ENCODE measurements around the gene PRKD1. TPM values are rescaled to one million over a fixed set of nuclear protein-coding genes. Genes with fewer than 3 reads are reported as not detected.
"Not testable (repeated sequence)": the region's sequence is repeated elsewhere in the genome, so short reads cannot be mapped to it uniquely, and the experiment has no call there.

PRKD1 gene
- total RNA-seq, 1 experiment from 2014 or later: 0.36 TPM

DNA sequence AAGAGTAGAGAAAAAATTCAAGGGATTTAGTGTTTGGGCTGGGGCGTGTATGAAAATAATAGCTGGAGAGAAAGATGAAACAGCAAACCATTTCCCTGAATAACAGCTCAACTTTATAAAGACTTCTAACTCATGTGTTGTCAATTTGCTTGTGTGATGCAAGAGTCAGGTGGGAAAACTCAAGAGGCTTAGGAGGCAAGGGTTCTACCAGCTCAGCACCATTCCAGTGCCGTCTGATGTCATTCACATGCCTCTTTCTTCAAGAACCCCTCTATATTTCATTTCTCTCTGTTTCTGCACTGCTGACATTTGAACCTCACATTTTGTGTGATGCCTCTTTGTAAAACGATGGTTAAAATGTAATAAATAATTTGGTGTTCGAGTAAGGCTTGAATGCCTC lies 192.2 kb downstream of the PRKD1 start:
- H3K27me3 Mint-ChIP-seq (ENCODE audit: insufficient read depth, unreplicated experiment): no peaks in the 10 kb centered on the region

DNA sequence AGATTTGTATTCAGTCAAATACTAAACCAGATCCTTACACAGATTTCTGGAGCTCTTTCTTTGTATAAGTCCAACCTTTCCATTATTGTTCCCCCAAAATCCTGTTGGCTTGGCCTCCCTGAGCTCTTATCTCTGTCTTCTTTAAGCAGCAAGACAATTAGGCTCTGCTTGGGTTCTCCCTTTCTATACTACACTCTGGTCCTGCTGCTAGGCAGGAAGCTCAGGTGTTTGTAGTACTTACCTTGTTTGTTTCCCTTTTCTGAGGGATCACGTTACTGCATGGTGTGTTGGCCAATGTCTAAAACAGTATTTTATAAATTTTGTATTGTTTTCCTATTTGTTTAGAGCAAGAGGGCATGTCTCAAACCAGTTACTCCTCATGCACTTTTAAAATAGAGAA lies 192.9 kb downstream of the PRKD1 start:
- Histone ChIP-seq H3K36me3 (ENCODE audit: control insufficient read depth, insufficient read depth, low read length) (no peaks in the 10 kb centered on the region), H3K4me3 (ENCODE audit: low read depth, low read length) (no peak overlapping the region), H3K4me1 (no peaks in the 10 kb centered on the region), H3K27me3 (replicated peaks; ENCODE audit: control insufficient read depth, insufficient read depth, low read length) (no peaks in the 10 kb centered on the region), H3K9me3 (no peaks in the 10 kb centered on the region)
- no peaks in the 10 kb centered on the region for H3K36me3 Mint-ChIP-seq (ENCODE audit: insufficient read depth, unreplicated experiment)
- H3K27me3 Mint-ChIP-seq (ENCODE audit: insufficient read depth, unreplicated experiment): no peaks in the 10 kb centered on the region
- no peak overlapping the region for H3K4me3 Mint-ChIP-seq (ENCODE audit: unreplicated experiment)
- ChIA-PET CTCF (no interaction called here), POLR2A (no interaction called here)
- TF ChIP-seq, protein P1, sequence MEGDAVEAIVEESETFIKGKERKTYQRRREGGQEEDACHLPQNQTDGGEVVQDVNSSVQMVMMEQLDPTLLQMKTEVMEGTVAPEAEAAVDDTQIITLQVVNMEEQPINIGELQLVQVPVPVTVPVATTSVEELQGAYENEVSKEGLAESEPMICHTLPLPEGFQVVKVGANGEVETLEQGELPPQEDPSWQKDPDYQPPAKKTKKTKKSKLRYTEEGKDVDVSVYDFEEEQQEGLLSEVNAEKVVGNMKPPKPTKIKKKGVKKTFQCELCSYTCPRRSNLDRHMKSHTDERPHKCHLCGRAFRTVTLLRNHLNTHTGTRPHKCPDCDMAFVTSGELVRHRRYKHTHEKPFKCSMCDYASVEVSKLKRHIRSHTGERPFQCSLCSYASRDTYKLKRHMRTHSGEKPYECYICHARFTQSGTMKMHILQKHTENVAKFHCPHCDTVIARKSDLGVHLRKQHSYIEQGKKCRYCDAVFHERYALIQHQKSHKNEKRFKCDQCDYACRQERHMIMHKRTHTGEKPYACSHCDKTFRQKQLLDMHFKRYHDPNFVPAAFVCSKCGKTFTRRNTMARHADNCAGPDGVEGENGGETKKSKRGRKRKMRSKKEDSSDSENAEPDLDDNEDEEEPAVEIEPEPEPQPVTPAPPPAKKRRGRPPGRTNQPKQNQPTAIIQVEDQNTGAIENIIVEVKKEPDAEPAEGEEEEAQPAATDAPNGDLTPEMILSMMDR (IDR thresholded peaks at IDR 0.05; ENCODE audit: insufficient read depth in 1 of 2, low read depth in 1 of 2, low read length in 1 of 2, severe bottlenecking in 1 of 2, unreplicated experiment in 1 of 2): no peak
- no peaks in the 10 kb centered on the region for H3K9me3 Mint-ChIP-seq (ENCODE audit: unreplicated experiment)
- no peak for DNase-seq
- intact Hi-C loops (cut with micrococcal nuclease; ENCODE audit: unreplicated experiment): no loop called here
- H3K4me1 Mint-ChIP-seq (ENCODE audit: low read depth, unreplicated experiment): no peaks in the 10 kb centered on the region
- H3K27ac Mint-ChIP-seq (ENCODE audit: unreplicated experiment): no peak overlapping the region
- no TSS peak for BruUV-seq (replicated peaks)

More for the DNA sequence above, 192.2 kb downstream of the PRKD1 start:
- no peak for DNase-seq
- Histone ChIP-seq H3K36me3 (ENCODE audit: control insufficient read depth, insufficient read depth, low read length) (no peaks in the 10 kb centered on the region), H3K9me3 (no peaks in the 10 kb centered on the region), H3K4me3 (ENCODE audit: low read depth, low read length) (no peak overlapping the region), H3K27me3 (replicated peaks; ENCODE audit: control insufficient read depth, insufficient read depth, low read length) (no peaks in the 10 kb centered on the region), H3K4me1 (no peaks in the 10 kb centered on the region)
- POLR2A ChIA-PET: no interaction called here
- TF ChIP-seq, protein P1 (IDR thresholded peaks at IDR 0.05; ENCODE audit: insufficient read depth in 1 of 2, low read depth in 1 of 2, low read length in 1 of 2, severe bottlenecking in 1 of 2, unreplicated experiment in 1 of 2): no peak
- Mint-ChIP-seq H3K27ac (ENCODE audit: unreplicated experiment) (no peak overlapping the region), H3K4me1 (ENCODE audit: low read depth, unreplicated experiment) (no peaks in the 10 kb centered on the region), H3K36me3 (ENCODE audit: insufficient read depth, unreplicated experiment) (no peaks in the 10 kb centered on the region), H3K9me3 (ENCODE audit: unreplicated experiment) (no peaks in the 10 kb centered on the region), H3K4me3 (ENCODE audit: unreplicated experiment) (no peak overlapping the region)
- intact Hi-C loops (cut with micrococcal nuclease; ENCODE audit: unreplicated experiment): no loop called here
- no TSS peak for BruUV-seq (replicated peaks)
- CTCF ChIA-PET: no interaction called here

DNA sequence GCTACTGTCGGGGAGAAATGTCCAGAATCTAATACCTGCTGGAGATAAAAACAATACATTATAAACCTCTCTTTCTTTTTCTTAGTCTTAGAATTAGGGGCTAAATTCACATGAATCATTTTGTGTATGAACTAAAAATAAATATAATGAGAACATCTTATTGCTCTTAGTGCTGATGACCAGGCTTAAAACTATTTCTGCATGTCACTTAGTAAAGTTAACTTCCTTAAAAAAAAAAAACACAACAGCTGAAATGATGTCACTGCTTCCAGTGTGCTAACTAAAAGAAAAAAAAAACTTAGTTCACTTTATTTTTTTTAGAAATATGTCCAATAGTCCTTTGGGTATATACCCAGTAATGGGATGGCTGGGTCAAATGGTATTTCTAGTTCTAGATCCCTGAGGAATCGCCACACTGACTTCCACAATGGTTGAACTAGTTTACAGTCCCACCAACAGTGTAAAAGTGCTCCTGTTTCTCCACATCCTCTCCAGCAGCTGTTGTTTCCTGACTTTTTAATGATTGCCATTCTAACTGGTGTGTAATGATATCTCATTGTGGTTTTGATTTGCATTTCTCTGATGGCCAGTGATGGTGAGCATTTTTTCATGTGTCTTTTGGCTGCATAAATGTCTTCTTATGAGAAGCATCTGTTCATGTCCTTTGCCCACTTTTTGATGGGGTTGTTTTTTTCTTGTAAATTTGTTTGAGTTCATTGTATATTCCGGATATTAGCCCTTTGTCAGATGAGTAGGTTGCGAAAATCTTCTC lies 200.9 kb downstream of the PRKD1 start:
- H3K9me3 Mint-ChIP-seq (ENCODE audit: unreplicated experiment); H3K4me3 ChIP-seq (ENCODE audit: low read depth, low read length); DNase-seq; BruUV-seq (replicated peaks); CTCF ChIA-PET; H3K4me1 ChIP-seq; H3K27ac Mint-ChIP-seq (ENCODE audit: unreplicated experiment); H3K27me3 Mint-ChIP-seq (ENCODE audit: insufficient read depth, unreplicated experiment); H3K4me3 Mint-ChIP-seq (ENCODE audit: unreplicated experiment); H3K27me3 ChIP-seq (replicated peaks; ENCODE audit: control insufficient read depth, insufficient read depth, low read length); POLR2A ChIA-PET; intact Hi-C loops (cut with micrococcal nuclease; ENCODE audit: unreplicated experiment); H3K9me3 ChIP-seq; H3K36me3 Mint-ChIP-seq (ENCODE audit: insufficient read depth, unreplicated experiment); H3K36me3 ChIP-seq (ENCODE audit: control insufficient read depth, insufficient read depth, low read length); H3K4me1 Mint-ChIP-seq (ENCODE audit: low read depth, unreplicated experiment): not testable (repeated sequence)
